ENCODE results near the gene FUT8.

FUT8 gene

GRCh38 chr14:65554837-65555236, 142.3 kb downstream of the FUT8 start:
- TF ChIP-seq CTCF (IDR thresholded peaks at IDR 0.05; ENCODE audit: low read depth, low read length) = no peak
- no peak for DNase-seq (ENCODE audit: low read depth in 2 of 2)
- H3K4me3 ChIP-seq (replicated peaks in 1 of 2; ENCODE audit: low read depth in 2 of 2, low read length in 2 of 2) = no peak overlapping the region

- DNase-seq (ENCODE audit: low read depth in 2 of 2) = no peak
- H3K4me3 ChIP-seq (replicated peaks in 1 of 2; ENCODE audit: low read depth in 2 of 2, low read length in 2 of 2) = no peak overlapping the region
- TF ChIP-seq CTCF (IDR thresholded peaks at IDR 0.05; ENCODE audit: low read depth, low read length) = no peak
Observed at GRCh38 chr14:65555358-65555757, 142.8 kb downstream of the FUT8 start.

GRCh38 chr14:65558363-65558762, 145.8 kb downstream of the FUT8 start:
- no peak for TF ChIP-seq CTCF (IDR thresholded peaks at IDR 0.05; ENCODE audit: low read depth, low read length)
- no peak overlapping the region for H3K4me3 ChIP-seq (replicated peaks in 1 of 2; ENCODE audit: low read depth in 2 of 2, low read length in 2 of 2)
- DNase-seq (ENCODE audit: low read depth in 2 of 2) = peak in 1 of 2 donors; percentile 18

GRCh38 chr14:65560340-65561027, 148.0 kb downstream of the FUT8 start:
- H3K4me3 ChIP-seq (replicated peaks in 1 of 2; ENCODE audit: low read depth in 2 of 2, low read length in 2 of 2) = no peak overlapping the region
- no peak for DNase-seq (ENCODE audit: low read depth in 2 of 2)
- TF ChIP-seq CTCF (IDR thresholded peaks at IDR 0.05; ENCODE audit: low read depth, low read length) = no peak

- TF ChIP-seq CTCF (IDR thresholded peaks at IDR 0.05; ENCODE audit: low read depth, low read length) = no peak
- H3K4me3 ChIP-seq (replicated peaks in 1 of 2; ENCODE audit: low read depth in 2 of 2, low read length in 2 of 2) = no peak overlapping the region
- no peak for DNase-seq (ENCODE audit: low read depth in 2 of 2)
Observed at GRCh38 chr14:65564370-65564769, 151.8 kb downstream of the FUT8 start.

- TF ChIP-seq CTCF (IDR thresholded peaks at IDR 0.05; ENCODE audit: low read depth, low read length) = no peak
- no peak overlapping the region for H3K4me3 ChIP-seq (replicated peaks in 1 of 2; ENCODE audit: low read depth in 2 of 2, low read length in 2 of 2)
- peak; percentile 6 to 28 for DNase-seq (ENCODE audit: low read depth in 2 of 2)
Observed at GRCh38 chr14:65565948-65566347, 153.4 kb downstream of the FUT8 start.

Measured in cardiac fibroblast (primary cell).